GM12878 (cell line): ENCODE results near the gene DYSF. TPM values are rescaled to one million over a fixed set of nuclear protein-coding genes. Genes with fewer than 3 reads are reported as not detected.

Experiments
- ATAC-seq: fragments of 200-7000 bp; cut with Tn5 transposase; 3 replicates; pipeline ENCODE4 v1.9.1; 2020; ENCODE audit warnings: mild to moderate bottlenecking, moderate library complexity
- BruUV-seq: library from RNA; stranded (reverse); fragments of 400-500 nt; replicated peaks from 2 replicates; lab custom pipeline; 2021; lab: Mats Ljungman, UMichigan
- CTCF ChIA-PET: fragments of 300-600 bp; sonication (Branson Sonifier 250); formaldehyde crosslinking; extraction: SDS; loops from one replicate; lab custom pipeline; 2021; ENCODE audit warnings: inconsistent platforms; lab: Yijun Ruan, JAX
- POLR2A ChIA-PET: fragments of 350-600 bp; formaldehyde crosslinking; extraction: SDS; loops from one replicate; lab custom pipeline; 2021; ENCODE audit warnings: inconsistent platforms; lab: Charles Lee
- RAD21 ChIA-PET: fragments of 300-600 bp; sonication (Branson Sonifier 250); formaldehyde crosslinking; loops from one replicate; lab custom pipeline; 2023; ENCODE audit warnings: antibody characterized with exemption; ENCODE audit not compliant: unreplicated experiment; lab: Charles Lee
- SMC1A ChIA-PET: fragments of 300-600 bp; sonication (Branson Sonifier 250); formaldehyde crosslinking; loops from one replicate; lab custom pipeline; 2023; ENCODE audit not compliant: unreplicated experiment, uncharacterized antibody; lab: Charles Lee
- DNase-seq: peaks from one replicate; pipeline ENCODE4 v3.0.0-alpha.2; 2011; ENCODE audit warnings: low read depth, low spot score
- FAIRE-seq: peaks from 3 replicates; lab custom pipeline; 2011; peaks lifted over from hg19 to GRCh38; lab: Jason Lieb, UNC
- H2AFZ ChIP-seq: 2 replicates; pipeline ENCODE4 v1.6.0; 2011; ENCODE audit warnings: low read depth, low read length, control low read depth; ENCODE audit not compliant: control insufficient read depth
- H3K27ac ChIP-seq: 2 replicates; pipeline ENCODE4 v1.5.1; 2011; ENCODE audit warnings: control low read depth; ENCODE audit not compliant: control insufficient read depth, insufficient read depth
- H3K27me3 ChIP-seq, 2 experiments: replicated peaks in 1 of 2; 2 replicates each; pipeline versions ENCODE4 v1.6.0 to v1.6.1; 2011; ENCODE audit warnings: low read length in 1 of 2; ENCODE audit not compliant: control insufficient read depth in 2 of 2, insufficient read depth in 2 of 2
- H3K36me3 ChIP-seq, 2 experiments: 2 replicates each; pipeline ENCODE4 v1.5.1; 2011; ENCODE audit warnings: low read length in 1 of 2; ENCODE audit not compliant: control insufficient read depth in 2 of 2, insufficient read depth in 2 of 2
- H3K4me1 ChIP-seq: 2 replicates; pipeline ENCODE4 v1.6.1; 2011; ENCODE audit warnings: mild to moderate bottlenecking, low read length, moderate library complexity, mixed read lengths; ENCODE audit not compliant: control insufficient read depth, insufficient read depth
- H3K4me2 ChIP-seq: 2 replicates; pipeline ENCODE4 v1.6.0; 2011; ENCODE audit warnings: control low read depth; ENCODE audit not compliant: control insufficient read depth, insufficient read depth
- H3K4me3 ChIP-seq: fragments of 200-600 bp; sonication (generic); 2 replicates; pipeline ENCODE4 v1.5.1; 2016
- H3K79me2 ChIP-seq: 2 replicates; pipeline ENCODE4 v1.6.0; 2011; ENCODE audit warnings: low read length; ENCODE audit not compliant: control insufficient read depth, insufficient read depth
- H3K9ac ChIP-seq: 2 replicates; pipeline ENCODE4 v1.8.0; 2011; ENCODE audit warnings: low read length, control low read depth, mixed read lengths; ENCODE audit not compliant: control insufficient read depth, insufficient read depth
- H3K9me3 ChIP-seq: replicated peaks from 3 replicates; pipeline ENCODE4 v1.5.1; 2011; ENCODE audit warnings: mild to moderate bottlenecking, low read length; ENCODE audit not compliant: control insufficient read depth, insufficient read depth
- H4K20me1 ChIP-seq: 2 replicates; pipeline ENCODE4 v1.6.0; 2011; ENCODE audit not compliant: control insufficient read depth, insufficient read depth
- DPF2 ChIP-seq: fragments of 450-650 bp; IDR thresholded peaks from 2 replicates; pipeline ENCODE4 v1.6.1; 2017; ENCODE audit warnings: mild to moderate bottlenecking
- ETV6 ChIP-seq, 2 experiments: fragments of 450-650 bp in 1 of 2; IDR thresholded peaks in 1 of 2; conservative IDR thresholded peaks in 1 of 2; 2 replicates each; pipeline ENCODE4 v1.6.1; 2014; ENCODE audit warnings: antibody characterized with exemption in 1 of 2, borderline replicate concordance in 1 of 2, low read depth in 1 of 2, mild to moderate bottlenecking in 1 of 2, moderate library complexity in 1 of 2
- FOXK2 ChIP-seq: fragments of 450-650 bp; IDR thresholded peaks from 2 replicates; pipeline ENCODE4 v1.6.1; 2017; ENCODE audit warnings: mild to moderate bottlenecking, moderate library complexity
- FOXM1 ChIP-seq: IDR thresholded peaks from 2 replicates; pipeline ENCODE4 v1.6.1; 2012; ENCODE audit warnings: low read depth, mild to moderate bottlenecking, inconsistent platforms, low read length, moderate library complexity
- HDAC2 ChIP-seq: fragments of 200-600 bp; sonication (generic); IDR thresholded peaks from 2 replicates; pipeline ENCODE4 v1.6.1; 2017
- JUND ChIP-seq: IDR thresholded peaks from 2 replicates; pipeline ENCODE4 v1.6.1; 2012; ENCODE audit warnings: low read depth, mild to moderate bottlenecking, low read length, improper control_type of control experiment, moderate library complexity
- KLF5 ChIP-seq: fragments of 450-650 bp; IDR thresholded peaks from 2 replicates; pipeline ENCODE4 v1.6.1; 2014; ENCODE audit warnings: mild to moderate bottlenecking; ENCODE audit not compliant: partially characterized antibody
- SMARCA5 ChIP-seq: fragments of 450-650 bp; IDR thresholded peaks from 2 replicates; pipeline ENCODE4 v1.6.1; 2017; ENCODE audit warnings: mild to moderate bottlenecking
- TAF1 ChIP-seq: IDR thresholded peaks from 2 replicates; pipeline ENCODE4 v1.6.1; 2011; ENCODE audit warnings: mild to moderate bottlenecking, low read depth, low read length, borderline replicate concordance
- YBX1 ChIP-seq: fragments of 450-650 bp; IDR thresholded peaks from 2 replicates; pipeline ENCODE4 v1.6.1; 2016; ENCODE audit warnings: antibody characterized with exemption
- ZNF207 ChIP-seq: fragments of 450-650 bp; IDR thresholded peaks from 2 replicates; pipeline ENCODE4 v1.6.1; 2014; ENCODE audit warnings: antibody characterized with exemption, mild to moderate bottlenecking, borderline replicate concordance
- ZNF24 ChIP-seq: fragments of 450-650 bp; IDR thresholded peaks from 2 replicates; pipeline ENCODE4 v1.6.1; 2017; ENCODE audit warnings: antibody characterized with exemption, mild to moderate bottlenecking
- WGBS: methylation state at CpG from one replicate; pipeline ENCODE4 v1.1.6; 2016; ENCODE audit warnings: low lambda C conversion rate; ENCODE audit not compliant: insufficient replicate concordance, insufficient coverage; ENCODE audit errors: missing lambda C conversion rate; 5-methylcytosine and 5-hydroxymethylcytosine counted together
- in situ Hi-C: fragments of 300-500 bp; cut with MboI; formaldehyde crosslinking; loops from 9 replicates; pipeline ENCODE4 v1.14.3; 2018; ENCODE audit warnings: mixed read lengths
- intact Hi-C: fragments of 100-400 bp; cut with micrococcal nuclease; formaldehyde crosslinking; loops from one replicate; pipeline ENCODE4 v1.14.2; 2022; ENCODE audit not compliant: unreplicated experiment
- polyA plus RNA-seq, 11 experiments: library from polyadenylated mRNA; depleted of rRNA in 4 of 11; unstranded in 6 of 11; stranded (reverse) in 5 of 11; fragments of >200 nt; fragmentation: Nextera tagmentation in 4 of 11; fragmentation: Illumina TruSeq in 1 of 11; extraction: Ambion mirVana in 4 of 11; extraction: Trizol in 1 of 11; gene quantifications; 1 replicate in 1 of 11; 2 replicates in 10 of 11; pipeline versions ENCODE4 v1.2.1 to v1.2.3, GENCODE V29; 2011 to 2016; ENCODE audit warnings: inconsistent platforms in 2 of 11, missing spikeins in 2 of 11, low read depth in 1 of 11
- total RNA-seq, 4 experiments: library from RNA; depleted of rRNA in 3 of 4; stranded (reverse); fragments of >200 nt in 3 of 4; fragmentation: Illumina TruSeq in 1 of 4; extraction: Trizol in 1 of 4; gene quantifications; 2 replicates each; pipeline versions ENCODE4 v1.2.1 to v1.2.3, GENCODE V29; 2013 to 2021
- TF ChIP-seq, protein P1 (sequence below): fragments of 450-650 bp; IDR thresholded peaks from 2 replicates; pipeline ENCODE4 v1.6.1; 2018; ENCODE audit warnings: borderline replicate concordance, mild to moderate bottlenecking; ENCODE audit not compliant: partially characterized antibody
- TF ChIP-seq, protein P2 (sequence below): IDR thresholded peaks from 2 replicates; pipeline ENCODE4 v1.6.1; 2012; ENCODE audit warnings: mild to moderate bottlenecking, low read depth, low read length
- TF ChIP-seq, protein P3 (sequence below): IDR thresholded peaks from 2 replicates; pipeline ENCODE4 v1.6.1; 2012; ENCODE audit warnings: low read depth, low read length, improper control_type of control experiment

DYSF gene
- total and polyA plus RNA-seq, 10 of the 15 experiments (the other 5 are each of a cell fraction or from before 2014, with no cell fraction given): under 0.01 to 0.15 (median 0.03) TPM; not detected in 7

DNA sequence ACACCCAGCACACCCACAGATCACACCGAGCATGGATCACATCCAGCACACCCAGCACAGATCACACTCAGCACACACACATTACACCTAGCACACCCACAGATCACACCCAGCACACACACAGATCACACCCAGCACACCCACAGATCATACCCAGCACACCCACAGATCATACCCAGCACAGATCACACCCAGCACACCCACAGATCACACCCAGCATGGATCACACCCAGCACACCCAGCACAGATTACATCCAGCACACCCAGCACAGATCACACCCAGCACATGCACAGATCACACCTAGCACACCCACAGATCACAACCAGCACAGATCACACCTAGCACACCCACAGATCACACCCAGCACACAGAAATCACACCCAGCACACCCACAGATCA lies 118.6 kb downstream of the DYSF start:
- no peaks in the 10 kb centered on the region for H3K79me2 ChIP-seq

More for the DNA sequence above, 118.6 kb downstream of the DYSF start:
- H4K20me1 ChIP-seq: no peaks in the 10 kb centered on the region
- H3K27ac ChIP-seq: no peak overlapping the region
- ChIA-PET CTCF (no interaction called here), SMC1A (no interaction called here), POLR2A (interaction anchor here (0.6 kb wide), 1 partner anchor 933 kb away, joined by 4 read pairs; no protein-coding TSS in a partner anchor), RAD21 (no interaction called here)
- H3K9ac ChIP-seq: no peak overlapping the region
- intact Hi-C loops: no loop called here
- no peak overlapping the region for H2AFZ ChIP-seq
- FAIRE-seq (no peak), DNase-seq (no peak), ATAC-seq (no peak)
- H3K4me1 ChIP-seq: no peaks in the 10 kb centered on the region
- 25% methylated on average over 1 of the region's 1 CpG for WGBS
- no peak overlapping the region for H3K4me2 ChIP-seq
- H3K9me3 ChIP-seq: no peaks in the 10 kb centered on the region; the same call in 2 of the 3 replicates
- in situ Hi-C loops: no loop called here
- no peaks in the 10 kb centered on the region for H3K36me3 ChIP-seq
- no TSS peak for BruUV-seq
- TF ChIP-seq KLF5 (no peak), YBX1 (no peak), ZNF207 (no peak), FOXK2 (no peak), ETV6 (conservative IDR thresholded peaks at IDR 0.05 in 1 of 2, IDR thresholded peaks at IDR 0.05 in 1 of 2; ENCODE audit: borderline replicate concordance in 1 of 2, low read depth in 1 of 2) (no peak), JUND (no peak), SMARCA5 (no peak), TAF1 (no peak), FOXM1 (no peak), DPF2 (no peak), ZNF24 (no peak), HDAC2 (no peak)
- TF ChIP-seq, protein P1, sequence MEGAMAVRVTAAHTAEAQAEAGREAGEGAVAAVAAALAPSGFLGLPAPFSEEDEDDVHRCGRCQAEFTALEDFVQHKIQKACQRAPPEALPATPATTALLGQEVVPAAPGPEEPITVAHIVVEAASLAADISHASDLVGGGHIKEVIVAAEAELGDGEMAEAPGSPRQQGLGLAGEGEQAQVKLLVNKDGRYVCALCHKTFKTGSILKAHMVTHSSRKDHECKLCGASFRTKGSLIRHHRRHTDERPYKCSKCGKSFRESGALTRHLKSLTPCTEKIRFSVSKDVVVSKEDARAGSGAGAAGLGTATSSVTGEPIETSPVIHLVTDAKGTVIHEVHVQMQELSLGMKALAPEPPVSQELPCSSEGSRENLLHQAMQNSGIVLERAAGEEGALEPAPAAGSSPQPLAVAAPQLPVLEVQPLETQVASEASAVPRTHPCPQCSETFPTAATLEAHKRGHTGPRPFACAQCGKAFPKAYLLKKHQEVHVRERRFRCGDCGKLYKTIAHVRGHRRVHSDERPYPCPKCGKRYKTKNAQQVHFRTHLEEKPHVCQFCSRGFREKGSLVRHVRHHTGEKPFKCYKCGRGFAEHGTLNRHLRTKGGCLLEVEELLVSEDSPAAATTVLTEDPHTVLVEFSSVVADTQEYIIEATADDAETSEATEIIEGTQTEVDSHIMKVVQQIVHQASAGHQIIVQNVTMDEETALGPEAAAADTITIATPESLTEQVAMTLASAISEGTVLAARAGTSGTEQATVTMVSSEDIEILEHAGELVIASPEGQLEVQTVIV: no peak
- TF ChIP-seq, protein P2, sequence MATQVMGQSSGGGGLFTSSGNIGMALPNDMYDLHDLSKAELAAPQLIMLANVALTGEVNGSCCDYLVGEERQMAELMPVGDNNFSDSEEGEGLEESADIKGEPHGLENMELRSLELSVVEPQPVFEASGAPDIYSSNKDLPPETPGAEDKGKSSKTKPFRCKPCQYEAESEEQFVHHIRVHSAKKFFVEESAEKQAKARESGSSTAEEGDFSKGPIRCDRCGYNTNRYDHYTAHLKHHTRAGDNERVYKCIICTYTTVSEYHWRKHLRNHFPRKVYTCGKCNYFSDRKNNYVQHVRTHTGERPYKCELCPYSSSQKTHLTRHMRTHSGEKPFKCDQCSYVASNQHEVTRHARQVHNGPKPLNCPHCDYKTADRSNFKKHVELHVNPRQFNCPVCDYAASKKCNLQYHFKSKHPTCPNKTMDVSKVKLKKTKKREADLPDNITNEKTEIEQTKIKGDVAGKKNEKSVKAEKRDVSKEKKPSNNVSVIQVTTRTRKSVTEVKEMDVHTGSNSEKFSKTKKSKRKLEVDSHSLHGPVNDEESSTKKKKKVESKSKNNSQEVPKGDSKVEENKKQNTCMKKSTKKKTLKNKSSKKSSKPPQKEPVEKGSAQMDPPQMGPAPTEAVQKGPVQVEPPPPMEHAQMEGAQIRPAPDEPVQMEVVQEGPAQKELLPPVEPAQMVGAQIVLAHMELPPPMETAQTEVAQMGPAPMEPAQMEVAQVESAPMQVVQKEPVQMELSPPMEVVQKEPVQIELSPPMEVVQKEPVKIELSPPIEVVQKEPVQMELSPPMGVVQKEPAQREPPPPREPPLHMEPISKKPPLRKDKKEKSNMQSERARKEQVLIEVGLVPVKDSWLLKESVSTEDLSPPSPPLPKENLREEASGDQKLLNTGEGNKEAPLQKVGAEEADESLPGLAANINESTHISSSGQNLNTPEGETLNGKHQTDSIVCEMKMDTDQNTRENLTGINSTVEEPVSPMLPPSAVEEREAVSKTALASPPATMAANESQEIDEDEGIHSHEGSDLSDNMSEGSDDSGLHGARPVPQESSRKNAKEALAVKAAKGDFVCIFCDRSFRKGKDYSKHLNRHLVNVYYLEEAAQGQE: no peak
- TF ChIP-seq, protein P3, sequence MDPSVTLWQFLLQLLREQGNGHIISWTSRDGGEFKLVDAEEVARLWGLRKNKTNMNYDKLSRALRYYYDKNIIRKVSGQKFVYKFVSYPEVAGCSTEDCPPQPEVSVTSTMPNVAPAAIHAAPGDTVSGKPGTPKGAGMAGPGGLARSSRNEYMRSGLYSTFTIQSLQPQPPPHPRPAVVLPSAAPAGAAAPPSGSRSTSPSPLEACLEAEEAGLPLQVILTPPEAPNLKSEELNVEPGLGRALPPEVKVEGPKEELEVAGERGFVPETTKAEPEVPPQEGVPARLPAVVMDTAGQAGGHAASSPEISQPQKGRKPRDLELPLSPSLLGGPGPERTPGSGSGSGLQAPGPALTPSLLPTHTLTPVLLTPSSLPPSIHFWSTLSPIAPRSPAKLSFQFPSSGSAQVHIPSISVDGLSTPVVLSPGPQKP: no peak
- no peak overlapping the region for H3K4me3 ChIP-seq
- no peaks in the 10 kb centered on the region for H3K27me3 ChIP-seq
